HAP-1 (cell line): ENCODE data around the gene TNIK.

Experiments used
- DNase-seq, 2 experiments: peaks; one replicate each; pipeline ENCODE4 v3.0.0-alpha.2; 2016 to 2020; ENCODE audit warnings: low spot score in 2 of 2
- H3K27me3 ChIP-seq: fragments of 250-450 bp; sonication (Bioruptor Pico); 2 replicates; pipeline ENCODE4 v1.5.1; 2020; ENCODE audit warnings: low read depth, mild to moderate bottlenecking, moderate library complexity
- H3K36me3 ChIP-seq: fragments of 250-450 bp; sonication (Bioruptor Pico); replicated peaks from 2 replicates; pipeline ENCODE4 v1.5.1; 2020; ENCODE audit warnings: mild to moderate bottlenecking
- H3K4me1 ChIP-seq: fragments of 250-450 bp; sonication (Bioruptor Pico); 2 replicates; pipeline ENCODE4 v1.5.1; 2020; ENCODE audit warnings: mild to moderate bottlenecking
- H3K4me3 ChIP-seq: fragments of 250-450 bp; sonication (Bioruptor Pico); 2 replicates; pipeline ENCODE4 v1.5.1; 2020; ENCODE audit warnings: mild to moderate bottlenecking, moderate library complexity
- H3K9me3 ChIP-seq: fragments of 250-450 bp; sonication (Bioruptor Pico); 2 replicates; pipeline ENCODE4 v1.5.1; 2020; ENCODE audit warnings: mild to moderate bottlenecking, moderate library complexity
- in situ Hi-C: fragments of 300-500 bp; cut with MboI; formaldehyde crosslinking; loops from 3 replicates; pipeline ENCODE4 v1.14.3; 2020; ENCODE audit warnings: low sequenced_read_pairs, inconsistent platforms, mixed read lengths

The TNIK gene

GRCh38 chr3:171181907-171182690 lies 278.1 kb downstream of the TNIK start:
- in situ Hi-C loops: loop anchor here (25.0 kb wide), 1 partner anchor 380 kb away; no protein-coding TSS in a partner anchor
- Histone ChIP-seq H3K4me1 (peaks cover 8% of the 10 kb centered on the region), H3K27me3 (no peaks in the 10 kb centered on the region), H3K36me3 (no peaks in the 10 kb centered on the region), H3K9me3 (no peaks in the 10 kb centered on the region), H3K4me3 (no peak overlapping the region)
- DNase-seq: no peak

GRCh38 chr3:171178714-171179113 lies 281.5 kb downstream of the TNIK start:
- in situ Hi-C loops: loop anchor here (25.0 kb wide), 1 partner anchor 384 kb away; no protein-coding TSS in a partner anchor
- no peak for DNase-seq
- H3K27me3 ChIP-seq: no peaks in the 10 kb centered on the region

GRCh38 chr3:171177553-171177952 lies 282.7 kb downstream of the TNIK start:
- in situ Hi-C loops: loop anchor here (25.0 kb wide), 1 partner anchor 385 kb away; no protein-coding TSS in a partner anchor
- no peak for DNase-seq

More at GRCh38 chr3:171178714-171179113, 281.5 kb downstream of the TNIK start:
- Histone ChIP-seq H3K4me3 (no peak overlapping the region), H3K36me3 (no peaks in the 10 kb centered on the region), H3K9me3 (no peaks in the 10 kb centered on the region), H3K4me1 (no peaks in the 10 kb centered on the region)

GRCh38 chr3:171177056-171177455 lies 283.1 kb downstream of the TNIK start:
- in situ Hi-C loops: loop anchor here (25.0 kb wide), 1 partner anchor 385 kb away; no protein-coding TSS in a partner anchor
- H3K4me3 ChIP-seq: no peak overlapping the region
- no peaks in the 10 kb centered on the region for H3K9me3 ChIP-seq
- no peaks in the 10 kb centered on the region for H3K27me3 ChIP-seq
- H3K36me3 ChIP-seq: no peaks in the 10 kb centered on the region
- no peak for DNase-seq
- no peaks in the 10 kb centered on the region for H3K4me1 ChIP-seq

More at GRCh38 chr3:171177553-171177952, 282.7 kb downstream of the TNIK start:
- Histone ChIP-seq H3K4me3 (no peak overlapping the region), H3K9me3 (no peaks in the 10 kb centered on the region), H3K36me3 (no peaks in the 10 kb centered on the region), H3K27me3 (no peaks in the 10 kb centered on the region), H3K4me1 (no peaks in the 10 kb centered on the region)

GRCh38 chr3:171176244-171176933 lies 283.8 kb downstream of the TNIK start:
- Histone ChIP-seq H3K36me3 (no peaks in the 10 kb centered on the region), H3K4me3 (no peak overlapping the region), H3K4me1 (no peaks in the 10 kb centered on the region), H3K27me3 (no peaks in the 10 kb centered on the region), H3K9me3 (no peaks in the 10 kb centered on the region)
- DNase-seq: no peak
- in situ Hi-C loops: loop anchor here (25.0 kb wide), 1 partner anchor 386 kb away; no protein-coding TSS in a partner anchor

- DNase-seq: no peak
- Histone ChIP-seq H3K9me3 (no peaks in the 10 kb centered on the region), H3K4me1 (no peaks in the 10 kb centered on the region), H3K27me3 (no peaks in the 10 kb centered on the region), H3K4me3 (no peak overlapping the region), H3K36me3 (no peaks in the 10 kb centered on the region)
- in situ Hi-C loops: loop anchor here (25.0 kb wide), 1 partner anchor 387 kb away; no protein-coding TSS in a partner anchor
Measured at GRCh38 chr3:171175741-171176234, 284.4 kb downstream of the TNIK start.

GRCh38 chr3:171173736-171174135 lies 286.5 kb downstream of the TNIK start:
- no peaks in the 10 kb centered on the region for H3K36me3 ChIP-seq
- no peaks in the 10 kb centered on the region for H3K27me3 ChIP-seq
- DNase-seq: no peak
- H3K4me3 ChIP-seq: no peak overlapping the region
- in situ Hi-C loops: no loop called here
- H3K9me3 ChIP-seq: no peaks in the 10 kb centered on the region
- H3K4me1 ChIP-seq: no peaks in the 10 kb centered on the region

- peak in 1 of 2 experiments; percentile 36 for DNase-seq
- Histone ChIP-seq H3K4me3 (no peak overlapping the region), H3K27me3 (no peaks in the 10 kb centered on the region), H3K4me1 (no peaks in the 10 kb centered on the region), H3K36me3 (no peaks in the 10 kb centered on the region), H3K9me3 (no peaks in the 10 kb centered on the region)
- in situ Hi-C loops: no loop called here
Measured at GRCh38 chr3:171172070-171172469, 288.1 kb downstream of the TNIK start.

- Histone ChIP-seq H3K9me3 (no peaks in the 10 kb centered on the region), H3K4me3 (no peak overlapping the region), H3K4me1 (no peaks in the 10 kb centered on the region), H3K27me3 (no peaks in the 10 kb centered on the region), H3K36me3 (no peaks in the 10 kb centered on the region)
- no peak for DNase-seq
- in situ Hi-C loops: no loop called here
Measured at GRCh38 chr3:171169866-171170265, 290.3 kb downstream of the TNIK start.

GRCh38 chr3:171169443-171169842 lies 290.8 kb downstream of the TNIK start:
- in situ Hi-C loops: no loop called here
- H3K4me1 ChIP-seq: no peaks in the 10 kb centered on the region
- no peak overlapping the region for H3K4me3 ChIP-seq
- no peaks in the 10 kb centered on the region for H3K9me3 ChIP-seq
- no peaks in the 10 kb centered on the region for H3K27me3 ChIP-seq
- no peaks in the 10 kb centered on the region for H3K36me3 ChIP-seq
- no peak for DNase-seq

- Histone ChIP-seq H3K36me3 (no peaks in the 10 kb centered on the region; the same call in 1 of the 2 replicates), H3K9me3 (no peaks in the 10 kb centered on the region), H3K27me3 (no peaks in the 10 kb centered on the region), H3K4me3 (no peak overlapping the region), H3K4me1 (no peaks in the 10 kb centered on the region)
- in situ Hi-C loops: no loop called here
- no peak for DNase-seq
Measured at GRCh38 chr3:171168551-171168950, 291.7 kb downstream of the TNIK start.

- Histone ChIP-seq H3K36me3 (no peaks in the 10 kb centered on the region; the same call in 1 of the 2 replicates), H3K4me3 (no peak overlapping the region), H3K4me1 (no peaks in the 10 kb centered on the region), H3K9me3 (no peaks in the 10 kb centered on the region), H3K27me3 (no peaks in the 10 kb centered on the region)
- peak in 1 of 2 experiments; percentile 20 for DNase-seq
- in situ Hi-C loops: no loop called here
Measured at GRCh38 chr3:171168086-171168485, 292.1 kb downstream of the TNIK start.

GRCh38 chr3:171165983-171166382 lies 294.2 kb downstream of the TNIK start:
- in situ Hi-C loops: no loop called here

More at GRCh38 chr3:171165983-171166382, 294.2 kb downstream of the TNIK start:
- Histone ChIP-seq H3K4me1 (no peaks in the 10 kb centered on the region), H3K27me3 (no peaks in the 10 kb centered on the region), H3K4me3 (no peak overlapping the region), H3K9me3 (no peaks in the 10 kb centered on the region), H3K36me3 (no peaks in the 10 kb centered on the region; the same call in 1 of the 2 replicates)
- no peak for DNase-seq
